Endothelial cell (in vitro differentiated cells): Measurements from ENCODE around the gene DNAH8. TPM values are rescaled to one million over a fixed set of nuclear protein-coding genes. Genes with fewer than 3 reads are reported as not detected.

Source experiments
- DNase-seq: peaks from one replicate; pipeline ENCODE4 v3.0.0; 2021; ENCODE audit warnings: low spot score
- H3K27ac Mint-ChIP-seq: one replicate; pipeline ENCODE4 v1.8.0; 2021; ENCODE audit warnings: mixed read lengths, inconsistent platforms; ENCODE audit not compliant: unreplicated experiment
- H3K27me3 Mint-ChIP-seq: one replicate; pipeline ENCODE4 v1.8.0; 2021; ENCODE audit warnings: mild to moderate bottlenecking, moderate library complexity, mixed read lengths, inconsistent platforms; ENCODE audit not compliant: unreplicated experiment
- H3K36me3 Mint-ChIP-seq: one replicate; pipeline ENCODE4 v1.8.0; 2021; ENCODE audit warnings: mild to moderate bottlenecking, low read depth, mixed read lengths, inconsistent platforms; ENCODE audit not compliant: unreplicated experiment
- H3K4me1 Mint-ChIP-seq: one replicate; pipeline ENCODE4 v1.8.0; 2021; ENCODE audit warnings: mild to moderate bottlenecking, mixed read lengths, inconsistent platforms; ENCODE audit not compliant: unreplicated experiment
- H3K4me3 Mint-ChIP-seq: one replicate; pipeline ENCODE4 v1.8.0; 2021; ENCODE audit warnings: mild to moderate bottlenecking, mixed read lengths, inconsistent platforms; ENCODE audit not compliant: unreplicated experiment
- H3K9me3 Mint-ChIP-seq: one replicate; pipeline ENCODE4 v1.8.0; 2021; ENCODE audit warnings: mixed read lengths, inconsistent platforms; ENCODE audit not compliant: unreplicated experiment
- total RNA-seq: library from RNA; stranded (reverse); fragmentation: NEBNext Ultra II Directional; extraction: Animal tissue kit (Norgen Biotek cat#: 25700); gene quantifications from one replicate; pipeline ENCODE4 v1.2.1, GENCODE V29; 2021; ENCODE audit not compliant: unreplicated experiment
- TF ChIP-seq, protein P1 (sequence below): fragments of 200-600 bp; sonication (generic); IDR thresholded peaks from one replicate; pipeline ENCODE4 v1.5.0; 2021; ENCODE audit warnings: antibody characterized with exemption; ENCODE audit not compliant: unreplicated experiment

Gene DNAH8
- total RNA-seq, 1 donor from 2014 or later = 0.05 TPM

DNA sequence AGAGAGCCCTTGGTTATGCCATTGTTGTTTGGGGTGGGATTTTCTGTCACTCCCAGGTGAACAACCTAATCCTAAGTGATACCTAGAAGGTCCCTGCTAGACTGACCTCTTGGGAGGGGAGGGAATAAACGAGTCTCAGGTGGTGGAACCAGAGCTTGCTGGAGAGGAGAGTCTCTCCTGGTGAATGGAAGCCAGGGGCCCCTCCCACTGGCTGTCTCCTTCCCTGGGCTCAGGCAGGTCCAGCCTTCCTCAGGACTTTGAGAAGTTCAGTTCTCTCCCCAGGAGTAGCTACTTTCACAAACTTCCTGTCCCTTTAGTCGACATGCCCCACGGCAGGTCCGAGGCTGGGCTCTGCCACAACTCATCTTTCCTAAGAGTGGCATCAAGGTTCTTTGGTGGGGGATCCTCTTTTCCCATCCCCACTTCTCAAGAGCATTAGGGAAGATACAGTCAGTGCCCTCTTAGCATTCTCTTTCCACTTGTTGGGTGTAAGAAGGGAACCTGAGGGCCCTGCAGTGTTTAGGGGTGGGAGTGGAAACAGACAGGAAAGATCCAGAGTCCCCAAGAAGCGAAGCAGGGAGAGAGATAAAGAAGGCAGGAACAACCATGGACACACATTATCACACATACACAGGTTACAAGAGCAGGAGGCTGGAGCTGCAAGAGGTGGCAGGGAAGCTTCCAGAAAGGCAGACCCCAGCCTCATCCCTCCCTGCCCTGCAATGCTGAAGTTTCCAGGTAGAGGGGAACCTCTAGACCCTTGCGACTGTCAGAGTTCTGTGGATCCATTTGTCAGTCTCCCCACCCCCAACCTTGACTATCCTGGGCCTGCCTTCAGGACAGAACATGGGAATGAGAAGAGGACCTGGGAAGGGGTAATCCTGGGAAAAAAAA, 332.6 kb downstream of the DNAH8 start:
- DNase-seq = no peak
- H3K36me3 Mint-ChIP-seq = peaks cover 4% of the 10 kb centered on the region
- peak overlapping the region; percentile 88 for H3K4me3 Mint-ChIP-seq
- H3K27me3 Mint-ChIP-seq = peaks cover 19% of the 10 kb centered on the region
- peak overlapping the region; percentile 80 for H3K27ac Mint-ChIP-seq
- TF ChIP-seq, protein P1, sequence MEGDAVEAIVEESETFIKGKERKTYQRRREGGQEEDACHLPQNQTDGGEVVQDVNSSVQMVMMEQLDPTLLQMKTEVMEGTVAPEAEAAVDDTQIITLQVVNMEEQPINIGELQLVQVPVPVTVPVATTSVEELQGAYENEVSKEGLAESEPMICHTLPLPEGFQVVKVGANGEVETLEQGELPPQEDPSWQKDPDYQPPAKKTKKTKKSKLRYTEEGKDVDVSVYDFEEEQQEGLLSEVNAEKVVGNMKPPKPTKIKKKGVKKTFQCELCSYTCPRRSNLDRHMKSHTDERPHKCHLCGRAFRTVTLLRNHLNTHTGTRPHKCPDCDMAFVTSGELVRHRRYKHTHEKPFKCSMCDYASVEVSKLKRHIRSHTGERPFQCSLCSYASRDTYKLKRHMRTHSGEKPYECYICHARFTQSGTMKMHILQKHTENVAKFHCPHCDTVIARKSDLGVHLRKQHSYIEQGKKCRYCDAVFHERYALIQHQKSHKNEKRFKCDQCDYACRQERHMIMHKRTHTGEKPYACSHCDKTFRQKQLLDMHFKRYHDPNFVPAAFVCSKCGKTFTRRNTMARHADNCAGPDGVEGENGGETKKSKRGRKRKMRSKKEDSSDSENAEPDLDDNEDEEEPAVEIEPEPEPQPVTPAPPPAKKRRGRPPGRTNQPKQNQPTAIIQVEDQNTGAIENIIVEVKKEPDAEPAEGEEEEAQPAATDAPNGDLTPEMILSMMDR = no peak
- no peaks in the 10 kb centered on the region for H3K9me3 Mint-ChIP-seq
- H3K4me1 Mint-ChIP-seq = peaks cover 59% of the 10 kb centered on the region

DNA sequence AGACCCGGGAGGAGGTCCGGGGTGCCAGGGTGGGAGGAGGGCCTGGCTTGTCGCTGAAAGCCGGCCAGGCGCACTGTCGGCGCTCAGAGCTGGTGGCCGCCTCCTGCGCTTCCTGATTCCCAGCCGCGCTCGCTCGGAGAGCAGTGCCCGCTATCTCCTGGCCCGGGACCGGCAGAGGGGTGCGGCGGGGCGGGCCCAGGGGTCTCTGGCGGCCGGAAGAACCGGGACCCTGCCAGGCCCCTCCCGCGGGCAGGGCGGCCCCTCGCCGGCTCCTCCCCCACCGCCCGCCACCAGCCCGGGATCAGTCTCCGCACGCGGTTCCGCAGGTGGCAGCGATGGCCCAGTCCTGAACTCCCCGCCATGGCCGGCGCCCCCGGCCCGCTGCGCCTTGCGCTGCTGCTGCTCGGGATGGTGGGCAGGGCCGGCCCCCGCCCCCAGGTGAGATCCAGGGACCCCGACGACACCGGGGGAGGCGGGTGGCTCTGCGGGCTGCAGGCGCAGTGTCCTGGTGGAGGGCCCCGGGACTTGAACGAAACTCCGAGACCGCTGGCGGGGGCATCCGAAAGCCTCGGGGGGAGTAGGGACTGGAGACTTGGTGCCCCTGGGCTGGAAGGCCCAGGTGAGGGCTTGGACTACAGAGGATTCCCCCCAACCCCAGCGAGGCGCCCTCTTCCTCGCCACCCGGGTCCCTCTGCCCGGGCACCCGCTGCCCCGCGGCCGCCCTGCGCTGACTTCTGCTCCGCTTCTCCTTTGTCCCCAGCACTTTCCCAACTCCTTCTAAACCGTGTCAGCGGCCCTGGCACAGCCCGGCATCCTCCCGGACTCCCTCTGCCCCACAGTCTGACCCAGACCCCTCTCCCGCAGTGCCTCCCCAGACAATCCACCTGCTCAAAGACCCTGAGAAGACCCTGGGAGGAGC, 333.6 kb downstream of the DNAH8 start, which contains the start of gene GLP1R:
Gene GLP1R (plus strand): TSS at position 301 of the 919 bp plus-strand sequence. CDS start 60 bp downstream, at position 361.
- TF ChIP-seq, protein P1 = no peak
- peak within 1 kb of the TSS; percentile 88 for H3K4me3 Mint-ChIP-seq
- H3K27me3 Mint-ChIP-seq = peaks cover 21% of the 10 kb centered on the region
- peak; percentile 44 for DNase-seq
- no peaks in the 10 kb centered on the region for H3K9me3 Mint-ChIP-seq
- peaks cover 70% of the 10 kb centered on the region for H3K4me1 Mint-ChIP-seq
- peak within 1 kb of the TSS; percentile 80 for H3K27ac Mint-ChIP-seq
- H3K36me3 Mint-ChIP-seq = peaks cover 7% of the 10 kb centered on the region

DNA sequence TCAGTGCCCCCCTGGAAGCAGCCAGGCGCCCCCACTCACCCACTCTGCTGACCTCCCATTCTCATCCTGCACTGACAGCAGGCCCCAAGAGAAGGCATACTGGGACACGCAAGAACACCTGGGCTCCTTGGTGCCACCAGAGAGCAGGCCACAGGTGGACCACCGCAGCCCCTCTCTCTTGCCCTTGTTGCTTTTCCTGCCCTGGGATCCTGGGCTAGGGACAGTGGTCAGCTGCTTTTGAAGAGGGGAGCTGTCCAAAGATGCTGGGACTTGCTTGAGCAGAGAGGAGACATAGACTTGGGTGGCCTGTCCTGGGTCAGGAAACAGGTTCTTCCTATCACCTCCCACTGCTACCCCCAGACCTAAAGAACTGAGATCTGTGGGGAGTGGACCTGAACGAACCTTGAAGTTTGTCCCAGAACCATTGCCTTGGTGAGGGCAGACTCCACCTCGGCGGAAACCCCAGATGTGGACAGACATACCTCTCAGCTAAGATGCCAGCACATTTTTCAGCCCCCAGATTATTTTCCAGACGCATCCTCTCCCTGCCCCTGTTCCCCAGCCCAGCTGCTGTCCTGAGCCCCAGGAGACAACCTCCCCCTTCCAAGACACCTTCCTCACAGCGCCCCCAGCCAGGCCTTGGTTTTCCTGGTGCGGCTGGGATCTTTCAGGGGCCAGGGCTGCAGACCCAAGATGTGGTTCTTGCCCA, 334.6 kb downstream of the DNAH8 start:
- H3K9me3 Mint-ChIP-seq = no peaks in the 10 kb centered on the region
- TF ChIP-seq, protein P1 = no peak
- peak overlapping the region; percentile 70 for H3K4me3 Mint-ChIP-seq
- H3K36me3 Mint-ChIP-seq = peaks cover 7% of the 10 kb centered on the region
- no peak for DNase-seq
- H3K27ac Mint-ChIP-seq = no peak overlapping the region
- H3K4me1 Mint-ChIP-seq = peaks cover 68% of the 10 kb centered on the region
- peaks cover 16% of the 10 kb centered on the region for H3K27me3 Mint-ChIP-seq

DNA sequence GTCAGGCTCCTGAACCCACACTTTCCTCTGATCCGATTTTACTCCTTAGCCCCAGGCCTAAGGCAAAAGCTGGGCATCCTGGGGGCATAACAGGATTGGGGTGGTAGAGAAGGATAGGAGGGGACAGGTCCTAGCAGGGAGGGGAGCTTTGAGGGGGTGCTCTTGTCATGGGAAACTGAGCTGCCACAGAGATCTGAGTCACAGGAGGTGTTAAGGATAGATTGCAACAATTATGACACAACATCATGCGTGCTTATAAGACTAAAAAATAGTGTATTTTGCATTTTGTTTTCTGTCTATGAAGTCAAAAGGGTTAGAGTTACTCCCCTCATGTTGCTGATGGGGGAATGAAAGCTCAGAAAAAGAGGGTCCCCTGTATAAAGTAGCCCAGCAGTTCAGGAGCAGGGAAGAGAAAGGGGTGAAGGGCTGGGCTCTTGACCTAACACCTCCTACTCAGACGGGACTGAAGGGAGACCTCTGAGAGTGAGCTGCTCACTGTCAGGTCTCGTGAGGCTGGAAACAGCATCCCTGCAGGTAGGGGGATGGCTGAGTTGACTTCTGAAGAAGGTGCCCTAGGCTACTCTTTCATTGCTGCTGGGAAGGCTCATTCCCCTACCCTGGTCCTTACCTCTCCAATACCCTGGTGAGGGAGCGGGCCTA, 335.5 kb downstream of the DNAH8 start:
- Mint-ChIP-seq H3K4me1 (peaks cover 63% of the 10 kb centered on the region), H3K27ac (peak overlapping the region; percentile 48), H3K36me3 (peaks cover 7% of the 10 kb centered on the region), H3K9me3 (no peaks in the 10 kb centered on the region), H3K27me3 (peaks cover 15% of the 10 kb centered on the region), H3K4me3 (peak overlapping the region; percentile 70)
- TF ChIP-seq, protein P1 = no peak
- DNase-seq = no peak
